ENCODE measurements around the gene DCTN3.

Gene DCTN3

DNA sequence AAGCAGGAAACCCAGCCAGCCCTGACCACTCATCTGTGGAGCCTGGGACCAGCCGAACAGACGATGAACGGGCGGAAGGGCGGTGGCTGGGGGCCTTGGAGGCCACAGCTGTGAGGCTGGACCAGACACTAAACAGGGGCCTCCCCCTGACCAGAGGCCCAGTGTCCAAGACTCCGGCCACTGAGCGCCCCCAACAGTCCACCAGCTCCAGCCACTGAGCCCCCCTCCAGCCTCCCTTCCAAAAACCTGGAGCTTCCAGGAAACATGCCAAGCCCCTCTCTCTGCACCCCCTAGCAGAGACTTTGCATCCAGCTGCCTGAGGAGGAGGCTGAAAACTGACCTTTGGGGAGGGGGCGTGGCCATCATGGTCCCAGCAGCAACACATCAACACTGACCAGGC lies 54.0 kb downstream of the DCTN3 start:
- TF ChIP-seq, protein P1, sequence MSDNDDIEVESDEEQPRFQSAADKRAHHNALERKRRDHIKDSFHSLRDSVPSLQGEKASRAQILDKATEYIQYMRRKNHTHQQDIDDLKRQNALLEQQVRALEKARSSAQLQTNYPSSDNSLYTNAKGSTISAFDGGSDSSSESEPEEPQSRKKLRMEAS (IDR thresholded peaks at IDR 0.05): no peak
- no peak for TF ChIP-seq NFIC (IDR thresholded peaks at IDR 0.05)
- TF ChIP-seq FOXM1 (IDR thresholded peaks at IDR 0.05; ENCODE audit: borderline replicate concordance, low read depth): no peak
- no peak for TF ChIP-seq CEBPB (IDR thresholded peaks at IDR 0.05)
- no peak for TF ChIP-seq EP300 (IDR thresholded peaks at IDR 0.05; ENCODE audit: borderline replicate concordance)
- TF ChIP-seq EGR1 (IDR thresholded peaks at IDR 0.05): no peak
- TF ChIP-seq CREB1 (IDR thresholded peaks at IDR 0.05; ENCODE audit: low read depth): no peak
- no peak for TF ChIP-seq RAD21 (IDR thresholded peaks at IDR 0.05; ENCODE audit: low read depth)
- no peak for TF ChIP-seq TCF12 (IDR thresholded peaks at IDR 0.05; ENCODE audit: low read depth)
- no peak for TF ChIP-seq YY1 (IDR thresholded peaks at IDR 0.05; ENCODE audit: low read depth)
- TF ChIP-seq, protein P2, sequence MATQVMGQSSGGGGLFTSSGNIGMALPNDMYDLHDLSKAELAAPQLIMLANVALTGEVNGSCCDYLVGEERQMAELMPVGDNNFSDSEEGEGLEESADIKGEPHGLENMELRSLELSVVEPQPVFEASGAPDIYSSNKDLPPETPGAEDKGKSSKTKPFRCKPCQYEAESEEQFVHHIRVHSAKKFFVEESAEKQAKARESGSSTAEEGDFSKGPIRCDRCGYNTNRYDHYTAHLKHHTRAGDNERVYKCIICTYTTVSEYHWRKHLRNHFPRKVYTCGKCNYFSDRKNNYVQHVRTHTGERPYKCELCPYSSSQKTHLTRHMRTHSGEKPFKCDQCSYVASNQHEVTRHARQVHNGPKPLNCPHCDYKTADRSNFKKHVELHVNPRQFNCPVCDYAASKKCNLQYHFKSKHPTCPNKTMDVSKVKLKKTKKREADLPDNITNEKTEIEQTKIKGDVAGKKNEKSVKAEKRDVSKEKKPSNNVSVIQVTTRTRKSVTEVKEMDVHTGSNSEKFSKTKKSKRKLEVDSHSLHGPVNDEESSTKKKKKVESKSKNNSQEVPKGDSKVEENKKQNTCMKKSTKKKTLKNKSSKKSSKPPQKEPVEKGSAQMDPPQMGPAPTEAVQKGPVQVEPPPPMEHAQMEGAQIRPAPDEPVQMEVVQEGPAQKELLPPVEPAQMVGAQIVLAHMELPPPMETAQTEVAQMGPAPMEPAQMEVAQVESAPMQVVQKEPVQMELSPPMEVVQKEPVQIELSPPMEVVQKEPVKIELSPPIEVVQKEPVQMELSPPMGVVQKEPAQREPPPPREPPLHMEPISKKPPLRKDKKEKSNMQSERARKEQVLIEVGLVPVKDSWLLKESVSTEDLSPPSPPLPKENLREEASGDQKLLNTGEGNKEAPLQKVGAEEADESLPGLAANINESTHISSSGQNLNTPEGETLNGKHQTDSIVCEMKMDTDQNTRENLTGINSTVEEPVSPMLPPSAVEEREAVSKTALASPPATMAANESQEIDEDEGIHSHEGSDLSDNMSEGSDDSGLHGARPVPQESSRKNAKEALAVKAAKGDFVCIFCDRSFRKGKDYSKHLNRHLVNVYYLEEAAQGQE (IDR thresholded peaks at IDR 0.05; ENCODE audit: low read depth): no peak

DNA sequence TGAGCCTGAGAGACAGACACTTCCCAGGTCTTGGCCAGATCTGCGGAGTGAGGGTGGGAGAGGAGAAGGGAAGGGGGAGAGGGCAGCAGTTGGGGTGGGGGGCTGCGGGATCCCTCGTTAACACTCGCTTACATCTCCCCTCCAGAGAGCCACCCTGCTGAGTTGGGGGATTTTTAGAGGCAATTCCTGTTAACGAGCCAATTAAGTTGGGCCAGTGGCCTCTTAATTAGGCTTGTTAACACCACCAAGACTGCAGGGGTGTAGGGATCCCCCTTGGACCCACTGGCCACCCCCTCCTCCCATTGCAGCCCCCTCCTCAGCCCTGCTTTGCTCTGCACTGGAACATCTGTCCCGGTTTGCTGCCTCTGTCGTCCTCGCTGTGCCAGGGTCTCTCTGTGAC lies 54.4 kb downstream of the DCTN3 start:
- no peak for TF ChIP-seq YY1 (IDR thresholded peaks at IDR 0.05; ENCODE audit: low read depth)
- TF ChIP-seq ZBTB7A (IDR thresholded peaks at IDR 0.05; ENCODE audit: low read depth): no peak
- TF ChIP-seq TEAD4 (IDR thresholded peaks at IDR 0.05): no peak
- no peak for TF ChIP-seq TCF12 (IDR thresholded peaks at IDR 0.05; ENCODE audit: low read depth)
- no peak for TF ChIP-seq CEBPB (IDR thresholded peaks at IDR 0.05)
- no peak for TF ChIP-seq CREB1 (IDR thresholded peaks at IDR 0.05; ENCODE audit: low read depth)
- TF ChIP-seq, protein P3, sequence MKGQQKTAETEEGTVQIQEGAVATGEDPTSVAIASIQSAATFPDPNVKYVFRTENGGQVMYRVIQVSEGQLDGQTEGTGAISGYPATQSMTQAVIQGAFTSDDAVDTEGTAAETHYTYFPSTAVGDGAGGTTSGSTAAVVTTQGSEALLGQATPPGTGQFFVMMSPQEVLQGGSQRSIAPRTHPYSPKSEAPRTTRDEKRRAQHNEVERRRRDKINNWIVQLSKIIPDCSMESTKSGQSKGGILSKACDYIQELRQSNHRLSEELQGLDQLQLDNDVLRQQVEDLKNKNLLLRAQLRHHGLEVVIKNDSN (IDR thresholded peaks at IDR 0.05): no peak
- TF ChIP-seq, protein P1 (IDR thresholded peaks at IDR 0.05): no peak
- no peak for TF ChIP-seq EGR1 (IDR thresholded peaks at IDR 0.05)
- TF ChIP-seq NFIC (IDR thresholded peaks at IDR 0.05): no peak
- TF ChIP-seq FOXM1 (IDR thresholded peaks at IDR 0.05; ENCODE audit: borderline replicate concordance, low read depth): no peak
- no peak for TF ChIP-seq EP300 (IDR thresholded peaks at IDR 0.05; ENCODE audit: borderline replicate concordance)

DNA sequence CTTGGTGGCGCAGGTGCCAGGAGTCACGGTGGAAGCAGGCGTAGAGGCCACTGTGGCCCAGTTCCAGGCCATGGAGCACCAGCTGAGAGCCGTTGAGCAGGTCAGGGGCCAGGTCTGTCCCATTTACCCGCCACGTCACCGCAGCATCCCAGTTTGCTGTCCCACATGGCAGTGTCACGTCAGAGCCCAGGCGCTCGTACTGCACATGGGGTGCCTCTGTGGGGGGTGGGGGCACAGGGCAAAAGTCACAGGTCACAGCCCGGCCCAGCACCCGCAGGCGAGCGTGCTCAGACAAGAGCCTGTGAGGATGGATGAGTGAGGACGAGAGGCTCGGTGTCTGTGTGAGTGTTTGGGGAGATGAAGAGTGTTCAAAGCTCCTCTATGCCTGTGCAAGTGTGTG lies 55.7 kb downstream of the DCTN3 start:
- TF ChIP-seq, protein P1 (IDR thresholded peaks at IDR 0.05): no peak
- TF ChIP-seq CEBPB (IDR thresholded peaks at IDR 0.05) (no peak), EGR1 (IDR thresholded peaks at IDR 0.05) (no peak), EP300 (IDR thresholded peaks at IDR 0.05; ENCODE audit: borderline replicate concordance) (no peak), TAF1 (IDR thresholded peaks at IDR 0.05; ENCODE audit: low read depth) (no peak), CREB1 (IDR thresholded peaks at IDR 0.05; ENCODE audit: low read depth) (no peak), ZBTB7A (IDR thresholded peaks at IDR 0.05; ENCODE audit: low read depth) (no peak), RAD21 (IDR thresholded peaks at IDR 0.05; ENCODE audit: low read depth) (no peak), FOXM1 (IDR thresholded peaks at IDR 0.05; ENCODE audit: borderline replicate concordance, low read depth) (no peak), YY1 (IDR thresholded peaks at IDR 0.05; ENCODE audit: low read depth) (no peak), NFIC (IDR thresholded peaks at IDR 0.05) (no peak), TEAD4 (IDR thresholded peaks at IDR 0.05) (no peak), TCF12 (IDR thresholded peaks at IDR 0.05; ENCODE audit: low read depth) (no peak)
- TF ChIP-seq, protein P2 (IDR thresholded peaks at IDR 0.05; ENCODE audit: low read depth): no peak
- TF ChIP-seq, protein P3 (IDR thresholded peaks at IDR 0.05): no peak

Measured in Ishikawa (cell line).